K562 (cell line): ENCODE measurements around the gene DARS1. TPM values are rescaled to one million over a fixed set of nuclear protein-coding genes. Genes with fewer than 3 reads are reported as not detected.

ENCODE experiments used
- ATAC-seq: fragments of 200-7000 bp; cut with Tn5 transposase; 3 replicates; pipeline ENCODE4 v1.9.1; 2020; ENCODE audit warnings: moderate library complexity
- BruUV-seq: library from RNA; stranded (reverse); fragments of 400-500 nt; replicated peaks from 2 replicates; lab custom pipeline; 2021; lab: Mats Ljungman, UMichigan
- CTCF ChIA-PET: fragments of 300-600 bp; formaldehyde crosslinking; extraction: SDS; loops from one replicate; lab custom pipeline; 2021; ENCODE audit warnings: low intra/inter-chr PET ratio; lab: Yijun Ruan, JAX
- POLR2A ChIA-PET: fragments of 300-600, 350-650 bp; sonication (Branson Sonifier 250); formaldehyde crosslinking; extraction: SDS; loops from one replicate; lab custom pipeline; 2021; ENCODE audit warnings: antibody characterized with exemption, inconsistent platforms; lab: Yijun Ruan, JAX
- DNase-seq, 4 experiments: peaks; one replicate each; pipeline versions ENCODE4 v3.0.0 to v3.0.0-alpha.2; 2011 to 2018; ENCODE audit warnings: low spot score in 3 of 4, mixed read lengths in 3 of 4; ENCODE audit errors: extremely low read depth in 1 of 4
- FAIRE-seq: peaks from 2 replicates; lab custom pipeline; 2011; peaks lifted over from hg19 to GRCh38; lab: Jason Lieb, UNC
- H2AFZ ChIP-seq: 2 replicates; pipeline ENCODE4 v1.6.0; 2011; ENCODE audit warnings: low read depth, low read length, control low read depth, inconsistent platforms
- H3K27ac ChIP-seq: fragments of 200-600 bp; 3 replicates; pipeline ENCODE4 v1.8.0; 2011; ENCODE audit warnings: low read depth, mild to moderate bottlenecking, control low read depth, inconsistent platforms, low read length, moderate library complexity, mixed read lengths; ENCODE audit errors: extremely low read depth
- H3K27me3 ChIP-seq, 2 experiments: fragments of 300-600 bp in 1 of 2; 2 replicates in 1 of 2; 3 replicates in 1 of 2; pipeline versions ENCODE4 v1.6.0 to v1.8.0; 2011; ENCODE audit warnings: inconsistent platforms in 2 of 2, low read length in 2 of 2, mild to moderate bottlenecking in 1 of 2, mixed read lengths in 1 of 2, moderate library complexity in 1 of 2; ENCODE audit not compliant: control insufficient read depth in 2 of 2, insufficient read depth in 2 of 2
- H3K36me3 ChIP-seq: fragments of 300-600 bp; 3 replicates; pipeline ENCODE4 v1.8.0; 2011; ENCODE audit warnings: mild to moderate bottlenecking, low read length, inconsistent platforms; ENCODE audit not compliant: control insufficient read depth, insufficient read depth
- H3K4me1 ChIP-seq, 2 experiments: fragments of 200-600 bp in 1 of 2; replicated peaks in 1 of 2; 2 replicates in 1 of 2; 3 replicates in 1 of 2; pipeline versions ENCODE4 v1.5.1 to v1.8.0; 2011; ENCODE audit warnings: inconsistent platforms in 2 of 2, low read length in 2 of 2, mild to moderate bottlenecking in 1 of 2, mixed read lengths in 1 of 2, moderate library complexity in 1 of 2; ENCODE audit not compliant: control insufficient read depth in 2 of 2, insufficient read depth in 2 of 2
- H3K4me2 ChIP-seq: 2 replicates; pipeline ENCODE4 v1.6.1; 2011; ENCODE audit warnings: low read length, control low read depth, inconsistent platforms, mixed read lengths; ENCODE audit not compliant: insufficient read depth
- H3K4me3 ChIP-seq: fragments of 200-600 bp; sonication (generic), shearing (Covaris generic); 2 replicates; pipeline ENCODE4 v1.5.1; 2016; ENCODE audit warnings: control low read depth, inconsistent platforms
- H3K79me2 ChIP-seq: fragments of 200-600 bp; 3 replicates; pipeline ENCODE4 v1.8.0; 2011; ENCODE audit warnings: low read length, inconsistent platforms; ENCODE audit not compliant: control insufficient read depth, insufficient read depth
- H3K9ac ChIP-seq, 2 experiments: 2 replicates each; pipeline versions ENCODE4 v1.6.0 to v1.6.1; 2011; ENCODE audit warnings: low read depth in 2 of 2, low read length in 2 of 2, control low read depth in 1 of 2, inconsistent platforms in 1 of 2, mild to moderate bottlenecking in 1 of 2, mixed read lengths in 1 of 2; ENCODE audit not compliant: insufficient read depth in 1 of 2
- H3K9me1 ChIP-seq: one replicate; pipeline ENCODE4 v1.6.0; 2011; ENCODE audit warnings: inconsistent platforms, mild to moderate bottlenecking, low read length, moderate library complexity; ENCODE audit not compliant: control insufficient read depth, insufficient read depth
- H3K9me3 ChIP-seq: replicated peaks from 2 replicates; pipeline ENCODE4 v1.5.1; 2011; ENCODE audit warnings: low read depth, low read length, inconsistent platforms; ENCODE audit not compliant: control insufficient read depth, insufficient read depth
- H4K20me1 ChIP-seq: replicated peaks from 2 replicates; pipeline ENCODE4 v1.6.1; 2011; ENCODE audit warnings: low read length, inconsistent platforms, mixed read lengths; ENCODE audit not compliant: control insufficient read depth, insufficient read depth
- CREB1 ChIP-seq, 2 experiments: sonication (generic) in 1 of 2; formaldehyde crosslinking in 1 of 2; IDR thresholded peaks; 2 replicates each; pipeline versions ENCODE4 v1.6.1 to v1.8.0; 2012 to 2022; ENCODE audit warnings: inconsistent platforms in 1 of 2, mild to moderate bottlenecking in 1 of 2, missing genetic modification reagents in 1 of 2, moderate library complexity in 1 of 2
- CREM ChIP-seq: IDR thresholded peaks from 2 replicates; pipeline ENCODE4 v1.6.1; 2014; ENCODE audit warnings: antibody characterized with exemption, low read depth
- GATAD2B ChIP-seq: fragments of 450-650 bp; IDR thresholded peaks from 2 replicates; pipeline ENCODE4 v1.6.1; 2017; ENCODE audit warnings: mild to moderate bottlenecking, borderline replicate concordance
- ZNF263 ChIP-seq: sonication (generic); formaldehyde crosslinking; IDR thresholded peaks from 2 replicates; pipeline ENCODE4 v1.8.0; 2022; ENCODE audit warnings: mild to moderate bottlenecking, missing genetic modification reagents, borderline replicate concordance
- WGBS: fragments of 100-300 bp; shearing (Covaris generic); methylation state at CpG from one replicate; pipeline ENCODE4 v1.1.6; 2016; ENCODE audit warnings: low coverage, mixed read lengths; ENCODE audit not compliant: insufficient coverage; ENCODE audit errors: missing lambda C conversion rate; 5-methylcytosine and 5-hydroxymethylcytosine counted together
- in situ Hi-C: fragments of 300-500 bp; cut with MboI; formaldehyde crosslinking; loops from 4 replicates; pipeline ENCODE4 v1.15.0; 2018; ENCODE audit warnings: inconsistent platforms, mixed read lengths
- intact Hi-C: fragments of 100-400 bp; cut with micrococcal nuclease; formaldehyde crosslinking; loops from 2 replicates; pipeline ENCODE4 v1.14.2; 2022
- polyA plus RNA-seq, 8 experiments: library from polyadenylated mRNA; depleted of rRNA in 4 of 8; stranded (reverse) in 5 of 8; unstranded in 3 of 8; fragments of >200 nt; fragmentation: Nextera tagmentation in 2 of 8; fragmentation: Illumina TruSeq in 1 of 8; extraction: Ambion mirVana in 2 of 8; extraction: Trizol in 1 of 8; gene quantifications; 2 replicates each; pipeline versions ENCODE4 v1.2.1 to v1.2.3, GENCODE V29; 2011 to 2014; ENCODE audit warnings: inconsistent platforms in 1 of 8, missing spikeins in 1 of 8
- total RNA-seq, 7 experiments: library from RNA; depleted of rRNA in 6 of 7; stranded (reverse); fragments of >200 nt in 6 of 7; fragmentation: Illumina TruSeq in 2 of 7; extraction: Trizol in 2 of 7; gene quantifications; 2 replicates each; pipeline versions ENCODE4 v1.2.1 to v1.2.3, GENCODE V29; 2011 to 2021; ENCODE audit warnings: low replicate concordance in 1 of 7
- TF ChIP-seq, protein P1 (sequence below): sonication (generic); formaldehyde crosslinking; IDR thresholded peaks from 2 replicates; pipeline ENCODE4 v1.8.1; 2023; ENCODE audit warnings: mild to moderate bottlenecking, missing genetic modification reagents
- TF ChIP-seq, protein P2 (sequence below): fragments of 450-650 bp; IDR thresholded peaks from 2 replicates; pipeline ENCODE4 v1.6.1; 2016

Gene DARS1
- total and polyA plus RNA-seq, 9 of the 15 experiments (the other 6 are each of a cell fraction or from before 2014, with no cell fraction given), result 91.5 to 239 (median 98.0) TPM

DNA sequence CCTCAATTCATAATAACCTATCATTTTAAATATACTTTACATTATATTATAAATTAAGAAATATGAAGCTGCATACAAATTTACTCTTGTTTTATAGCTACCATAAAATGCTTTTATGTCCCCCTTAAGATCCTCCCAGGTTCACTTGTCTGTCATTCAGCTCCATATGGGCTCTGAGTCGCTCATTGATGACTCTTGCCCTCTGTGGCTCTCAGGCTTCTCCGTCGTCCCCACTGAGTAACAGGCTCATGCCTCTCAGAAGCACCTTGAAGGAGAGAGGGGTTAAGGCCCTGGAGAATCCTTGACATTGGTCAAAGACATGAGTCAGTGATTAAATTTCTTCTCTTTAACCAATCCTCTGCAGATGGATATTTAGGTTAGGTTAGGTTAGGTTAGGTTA lies 103.0 kb downstream of the DARS1 start:
- no TSS peak for BruUV-seq
- Histone ChIP-seq H3K4me2 (no peak overlapping the region; the same call in 1 of the 2 replicates), H3K27me3 (0 out of 5 replicates have a peak, but pooled peaks cover 3 to 5% of the 10 kb centered on the region in 2 experiments), H3K79me2 (no peaks in the 10 kb centered on the region), H3K9ac (no peak overlapping the region), H3K9me3 (no peaks in the 10 kb centered on the region), H3K4me3 (no peak overlapping the region), H2AFZ (peak overlapping the region; percentile 72), H3K36me3 (no peaks in the 10 kb centered on the region)
- CTCF ChIA-PET, result no interaction called here
- peak; percentile 69 for ATAC-seq
- no peak for FAIRE-seq
- intact Hi-C loops, result no loop called here
- TF ChIP-seq, protein P1, sequence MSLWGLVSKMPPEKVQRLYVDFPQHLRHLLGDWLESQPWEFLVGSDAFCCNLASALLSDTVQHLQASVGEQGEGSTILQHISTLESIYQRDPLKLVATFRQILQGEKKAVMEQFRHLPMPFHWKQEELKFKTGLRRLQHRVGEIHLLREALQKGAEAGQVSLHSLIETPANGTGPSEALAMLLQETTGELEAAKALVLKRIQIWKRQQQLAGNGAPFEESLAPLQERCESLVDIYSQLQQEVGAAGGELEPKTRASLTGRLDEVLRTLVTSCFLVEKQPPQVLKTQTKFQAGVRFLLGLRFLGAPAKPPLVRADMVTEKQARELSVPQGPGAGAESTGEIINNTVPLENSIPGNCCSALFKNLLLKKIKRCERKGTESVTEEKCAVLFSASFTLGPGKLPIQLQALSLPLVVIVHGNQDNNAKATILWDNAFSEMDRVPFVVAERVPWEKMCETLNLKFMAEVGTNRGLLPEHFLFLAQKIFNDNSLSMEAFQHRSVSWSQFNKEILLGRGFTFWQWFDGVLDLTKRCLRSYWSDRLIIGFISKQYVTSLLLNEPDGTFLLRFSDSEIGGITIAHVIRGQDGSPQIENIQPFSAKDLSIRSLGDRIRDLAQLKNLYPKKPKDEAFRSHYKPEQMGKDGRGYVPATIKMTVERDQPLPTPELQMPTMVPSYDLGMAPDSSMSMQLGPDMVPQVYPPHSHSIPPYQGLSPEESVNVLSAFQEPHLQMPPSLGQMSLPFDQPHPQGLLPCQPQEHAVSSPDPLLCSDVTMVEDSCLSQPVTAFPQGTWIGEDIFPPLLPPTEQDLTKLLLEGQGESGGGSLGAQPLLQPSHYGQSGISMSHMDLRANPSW (CRISPR knock-in tag), result no peak
- TF ChIP-seq CREM (peak; percentile 80), GATAD2B (no peak), ZNF263 (CRISPR knock-in tag) (peak; percentile 45; the same call in 1 of the 2 replicates), CREB1 (IDR thresholded peaks at IDR 0.05) (no peak), CREB1 (CRISPR knock-in tag; IDR thresholded peaks at IDR 0.05) (peak; percentile 46; the same call in 1 of the 2 replicates)
- TF ChIP-seq, protein P2, sequence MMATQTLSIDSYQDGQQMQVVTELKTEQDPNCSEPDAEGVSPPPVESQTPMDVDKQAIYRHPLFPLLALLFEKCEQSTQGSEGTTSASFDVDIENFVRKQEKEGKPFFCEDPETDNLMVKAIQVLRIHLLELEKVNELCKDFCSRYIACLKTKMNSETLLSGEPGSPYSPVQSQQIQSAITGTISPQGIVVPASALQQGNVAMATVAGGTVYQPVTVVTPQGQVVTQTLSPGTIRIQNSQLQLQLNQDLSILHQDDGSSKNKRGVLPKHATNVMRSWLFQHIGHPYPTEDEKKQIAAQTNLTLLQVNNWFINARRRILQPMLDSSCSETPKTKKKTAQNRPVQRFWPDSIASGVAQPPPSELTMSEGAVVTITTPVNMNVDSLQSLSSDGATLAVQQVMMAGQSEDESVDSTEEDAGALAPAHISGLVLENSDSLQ, result 0 out of 2 replicates have a peak, but pooled peaks have one; percentile 34
- TF ChIP-seq, all 486 proteins: peak for 4
- Histone ChIP-seq H3K9me1 (no peaks in the 10 kb centered on the region), H4K20me1 (no peaks in the 10 kb centered on the region), H3K4me1 (no peaks in the 10 kb centered on the region; a peak in 1 of 5 replicates), H3K27ac (no peak overlapping the region)
- DNase-seq, result peak in 1 of 4 experiments; percentile 28
- POLR2A ChIA-PET, result interaction anchor here (1.0 kb wide), 1 partner anchor 42 kb away, joined by 3 read pairs; no protein-coding TSS in a partner anchor
- WGBS, result 3% methylated on average over 3 of the region's 3 CpGs
- in situ Hi-C loops, result no loop called here
